CD14-positive monocyte (primary cell): Measurements from ENCODE around the gene MPHOSPH10. TPM values are rescaled to one million over a fixed set of nuclear protein-coding genes. Genes with fewer than 3 reads are reported as not detected.

ENCODE experiments used
- DNase-seq, 3 donors: peaks; one replicate each; pipeline ENCODE4 v3.0.0-alpha.2; 2011 to 2022
- H2AFZ ChIP-seq: 2 replicates; pipeline ENCODE4 v1.6.0; 2012; ENCODE audit warnings: mild to moderate bottlenecking, low read depth, low read length, inconsistent platforms; ENCODE audit not compliant: insufficient read depth, poor library complexity, severe bottlenecking
- H3K27ac ChIP-seq, 2 donors: 1 replicate in 1 of 2; 2 replicates in 1 of 2; pipeline ENCODE4 v1.5.1; 2012 to 2013; ENCODE audit warnings: low read length in 2 of 2, control low read depth in 1 of 2, inconsistent platforms in 1 of 2, low read depth in 1 of 2, mild to moderate bottlenecking in 1 of 2
- H3K27me3 ChIP-seq, 2 donors: one replicate each; pipeline versions ENCODE4 v1.6.0 to v1.6.1; 2011 to 2013; ENCODE audit warnings: low read length in 2 of 2; ENCODE audit not compliant: control insufficient read depth in 2 of 2, insufficient read depth in 2 of 2
- H3K36me3 ChIP-seq, 2 donors: replicated peaks in 1 of 2; 1 replicate in 1 of 2; 2 replicates in 1 of 2; pipeline versions ENCODE4 v1.5.1 to v1.6.1; 2012 to 2013; ENCODE audit warnings: low read length in 2 of 2, control low read depth in 1 of 2, inconsistent platforms in 1 of 2, mild to moderate bottlenecking in 1 of 2; ENCODE audit not compliant: insufficient read depth in 2 of 2, control insufficient read depth in 1 of 2
- H3K4me1 ChIP-seq, 2 donors: 1 replicate in 1 of 2; 2 replicates in 1 of 2; pipeline versions ENCODE4 v1.5.1 to v1.6.1; 2012 to 2013; ENCODE audit warnings: low read length in 2 of 2, control low read depth in 1 of 2, inconsistent platforms in 1 of 2, mild to moderate bottlenecking in 1 of 2, moderate library complexity in 1 of 2; ENCODE audit not compliant: insufficient read depth in 2 of 2, control insufficient read depth in 1 of 2
- H3K4me2 ChIP-seq: replicated peaks from 2 replicates; pipeline ENCODE3; 2012; ENCODE audit warnings: low read length, moderate library complexity, mild to moderate bottlenecking; ENCODE audit not compliant: poor library complexity, severe bottlenecking; ENCODE audit errors: extremely low read depth
- H3K4me3 ChIP-seq, 3 experiments: fragments of 200-600 bp in 1 of 3; sonication (generic) in 1 of 3; replicated peaks in 1 of 3; 1 replicate in 2 of 3; 2 replicates in 1 of 3; pipeline ENCODE4 v1.5.1; 2011 to 2013; ENCODE audit warnings: low read length in 3 of 3, mild to moderate bottlenecking in 3 of 3, control low read depth in 2 of 3, low read depth in 2 of 3, inconsistent platforms in 1 of 3, moderate library complexity in 1 of 3
- H3K79me2 ChIP-seq: 2 replicates; pipeline ENCODE4 v1.6.0; 2012; ENCODE audit warnings: mild to moderate bottlenecking, control low read depth, inconsistent platforms, low read length, moderate library complexity; ENCODE audit not compliant: insufficient read depth
- H3K9ac ChIP-seq: 2 replicates; pipeline ENCODE4 v1.6.0; 2017; ENCODE audit warnings: low read length, mild to moderate bottlenecking; ENCODE audit not compliant: insufficient read depth, poor library complexity, severe bottlenecking
- H3K9me3 ChIP-seq, 2 donors: replicated peaks in 1 of 2; 1 replicate in 1 of 2; 2 replicates in 1 of 2; pipeline versions ENCODE4 v1.5.1 to v1.6.1; 2012 to 2013; ENCODE audit warnings: low read length in 2 of 2, control low read depth in 1 of 2; ENCODE audit not compliant: control insufficient read depth in 1 of 2, insufficient read depth in 1 of 2
- H4K20me1 ChIP-seq: 2 replicates; pipeline ENCODE4 v1.6.0; 2012; ENCODE audit warnings: mild to moderate bottlenecking, low read length, control low read depth, moderate library complexity; ENCODE audit not compliant: insufficient read depth
- H3K27ac Mint-ChIP-seq, 7 donors: one replicate each; pipeline ENCODE4 v1.8.0; 2020; ENCODE audit warnings: mild to moderate bottlenecking in 7 of 7, mixed read lengths in 7 of 7, moderate library complexity in 6 of 7, inconsistent platforms in 2 of 7
- H3K27me3 Mint-ChIP-seq, 3 donors: one replicate each; pipeline ENCODE4 v1.8.0; 2021 to 2022; ENCODE audit warnings: low read depth in 3 of 3, mild to moderate bottlenecking in 3 of 3, mixed read lengths in 3 of 3, moderate library complexity in 3 of 3, inconsistent platforms in 1 of 3
- H3K36me3 Mint-ChIP-seq, 2 donors: one replicate each; pipeline ENCODE4 v1.8.0; 2020; ENCODE audit warnings: mixed read lengths in 2 of 2, inconsistent platforms in 1 of 2, mild to moderate bottlenecking in 1 of 2
- H3K4me1 Mint-ChIP-seq: one replicate; pipeline ENCODE4 v1.8.0; 2020; ENCODE audit warnings: mild to moderate bottlenecking, mixed read lengths
- H3K4me3 Mint-ChIP-seq, 2 donors: one replicate each; pipeline ENCODE4 v1.8.0; 2020; ENCODE audit warnings: mild to moderate bottlenecking in 2 of 2, mixed read lengths in 2 of 2, moderate library complexity in 1 of 2
- H3K9me3 Mint-ChIP-seq, 7 donors: one replicate each; pipeline ENCODE4 v1.8.0; 2020 to 2022; ENCODE audit warnings: mixed read lengths in 7 of 7, mild to moderate bottlenecking in 6 of 7, moderate library complexity in 6 of 7, inconsistent platforms in 2 of 7
- WGBS: methylation state at CpG from one replicate; pipeline ENCODE4 v1.1.5; 2013; ENCODE audit warnings: missing lambda C conversion rate; ENCODE audit not compliant: insufficient coverage; 5-methylcytosine and 5-hydroxymethylcytosine counted together
- intact Hi-C, 2 donors: fragments of 100-400 bp; cut with micrococcal nuclease; formaldehyde crosslinking; loops; one replicate each; pipeline versions ENCODE4 v1.15.0 to v1.15.1; 2023
- polyA plus RNA-seq, 3 donors: library from polyadenylated mRNA; depleted of rRNA in 1 of 3; unstranded in 2 of 3; stranded (reverse) in 1 of 3; fragments of 300-500 nt in 2 of 3; fragments of >200 nt in 1 of 3; fragmentation: Illumina TruSeq in 2 of 3; gene quantifications; 1 replicate in 2 of 3; 2 replicates in 1 of 3; pipeline ENCODE4 v1.2.3, GENCODE V29; 2012 to 2021
- small RNA-seq: library from RNA; depleted of rRNA; stranded (forward); fragments of <200 nt; gene quantifications from one replicate; pipeline ENCODE3, GENCODE V24; 2012; ENCODE audit warnings: low read depth; ENCODE audit not compliant: insufficient read length
- TF ChIP-seq, protein P1 (sequence below): fragments of 200-600 bp; IDR thresholded peaks from one replicate; pipeline ENCODE4 v1.8.0; 2022; ENCODE audit warnings: antibody characterized with exemption, mild to moderate bottlenecking

MPHOSPH10 gene
- polyA plus RNA-seq, 3 donors = 4.8 to 9.9 (median 5.6) TPM

DNA sequence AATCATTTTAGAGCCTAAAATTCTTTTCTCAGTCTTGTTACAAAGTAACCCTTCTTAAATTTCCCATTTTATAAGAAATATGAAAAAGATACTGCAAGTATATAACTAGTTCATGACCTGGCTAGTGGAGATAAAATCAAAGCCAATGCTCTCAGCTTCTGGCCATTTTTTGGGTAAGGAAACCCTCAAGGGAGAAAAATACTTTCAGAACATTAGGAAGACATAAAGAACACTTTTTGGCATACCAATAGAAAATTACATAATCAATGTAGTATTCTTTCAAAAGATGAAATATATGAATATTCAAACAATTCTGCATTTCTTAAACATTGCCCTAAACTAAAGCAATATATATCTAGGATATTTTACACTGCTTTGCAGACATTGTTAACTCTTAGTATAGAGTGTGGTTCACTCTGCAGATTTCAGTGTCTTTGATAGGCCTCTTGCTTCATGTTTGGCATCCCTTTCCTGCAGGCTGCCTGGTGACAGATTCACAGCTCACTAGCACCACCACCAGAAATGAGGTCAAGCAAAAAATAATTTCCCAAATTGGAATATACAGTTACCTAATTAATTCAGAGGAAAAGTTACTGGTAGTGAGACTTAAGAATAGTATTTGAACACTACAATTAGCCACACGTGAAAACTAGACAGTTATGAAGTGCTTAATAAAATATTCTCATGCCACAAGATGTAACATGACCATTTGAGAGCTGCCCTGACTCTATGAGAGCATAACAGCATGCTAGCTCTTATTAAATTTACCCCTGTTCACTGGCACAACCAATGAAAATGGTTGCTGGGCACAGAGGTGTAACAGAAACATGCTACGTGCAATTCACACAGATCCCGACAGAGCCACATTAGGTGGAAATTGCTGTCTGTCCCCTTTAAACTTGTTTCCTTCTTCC is 60.5 kb downstream of the MPHOSPH10 start:
- TF ChIP-seq, protein P1, sequence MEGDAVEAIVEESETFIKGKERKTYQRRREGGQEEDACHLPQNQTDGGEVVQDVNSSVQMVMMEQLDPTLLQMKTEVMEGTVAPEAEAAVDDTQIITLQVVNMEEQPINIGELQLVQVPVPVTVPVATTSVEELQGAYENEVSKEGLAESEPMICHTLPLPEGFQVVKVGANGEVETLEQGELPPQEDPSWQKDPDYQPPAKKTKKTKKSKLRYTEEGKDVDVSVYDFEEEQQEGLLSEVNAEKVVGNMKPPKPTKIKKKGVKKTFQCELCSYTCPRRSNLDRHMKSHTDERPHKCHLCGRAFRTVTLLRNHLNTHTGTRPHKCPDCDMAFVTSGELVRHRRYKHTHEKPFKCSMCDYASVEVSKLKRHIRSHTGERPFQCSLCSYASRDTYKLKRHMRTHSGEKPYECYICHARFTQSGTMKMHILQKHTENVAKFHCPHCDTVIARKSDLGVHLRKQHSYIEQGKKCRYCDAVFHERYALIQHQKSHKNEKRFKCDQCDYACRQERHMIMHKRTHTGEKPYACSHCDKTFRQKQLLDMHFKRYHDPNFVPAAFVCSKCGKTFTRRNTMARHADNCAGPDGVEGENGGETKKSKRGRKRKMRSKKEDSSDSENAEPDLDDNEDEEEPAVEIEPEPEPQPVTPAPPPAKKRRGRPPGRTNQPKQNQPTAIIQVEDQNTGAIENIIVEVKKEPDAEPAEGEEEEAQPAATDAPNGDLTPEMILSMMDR = no peak
- Histone ChIP-seq H3K9ac (no peak overlapping the region), H3K36me3 (no peaks in the 10 kb centered on the region), H3K9me3 (no peaks in the 10 kb centered on the region), H4K20me1 (no peaks in the 10 kb centered on the region), H3K79me2 (no peaks in the 10 kb centered on the region), H3K27ac (no peak overlapping the region), H3K4me2 (no peak overlapping the region), H2AFZ (no peak overlapping the region), H3K27me3 (no peaks in the 10 kb centered on the region), H3K4me3 (no peak overlapping the region), H3K4me1 (no peaks in the 10 kb centered on the region)
- no peaks in the 10 kb centered on the region for H3K36me3 Mint-ChIP-seq
- no peaks in the 10 kb centered on the region for H3K27me3 Mint-ChIP-seq
- peaks cover 0 to 6% (median 1%) of the 10 kb centered on the region in 7 donors for H3K9me3 Mint-ChIP-seq
- no peak for DNase-seq
- intact Hi-C loops = no loop called here
- H3K4me3 Mint-ChIP-seq = no peak overlapping the region
- peaks cover 2% of the 10 kb centered on the region for H3K4me1 Mint-ChIP-seq
- no peak overlapping the region for H3K27ac Mint-ChIP-seq
- 100% methylated on average over 2 of the region's 3 CpGs for WGBS

DNA sequence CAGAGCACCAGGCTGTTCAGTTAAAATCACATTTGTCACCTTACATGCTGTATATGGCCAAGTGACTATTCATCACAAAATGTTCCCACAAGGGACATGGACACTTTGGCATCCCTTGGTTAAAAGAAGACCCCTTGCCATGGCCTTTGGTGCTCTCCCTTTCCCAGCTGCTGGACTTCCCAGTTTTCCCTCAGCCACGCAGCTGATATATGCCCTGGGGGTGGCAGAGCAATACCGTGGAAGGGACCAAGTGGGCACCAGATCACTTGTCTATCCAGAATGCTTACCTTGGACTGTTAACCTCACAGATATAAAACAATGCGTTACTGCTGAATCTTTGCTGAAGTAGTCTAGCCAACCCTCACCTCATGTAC is 61.1 kb downstream of the MPHOSPH10 start:
- Mint-ChIP-seq H3K27me3 (no peaks in the 10 kb centered on the region), H3K4me3 (no peak overlapping the region), H3K36me3 (no peaks in the 10 kb centered on the region), H3K9me3 (peaks cover 2 to 6% (median 5%) of the 10 kb centered on the region in 7 donors), H3K4me1 (peaks cover 2% of the 10 kb centered on the region), H3K27ac (no peak overlapping the region)
- Histone ChIP-seq H2AFZ (no peak overlapping the region), H3K27ac (no peak overlapping the region), H3K4me1 (no peaks in the 10 kb centered on the region), H3K4me3 (no peak overlapping the region), H3K27me3 (no peaks in the 10 kb centered on the region), H3K4me2 (no peak overlapping the region), H3K9ac (no peak overlapping the region), H3K79me2 (no peaks in the 10 kb centered on the region), H4K20me1 (no peaks in the 10 kb centered on the region), H3K9me3 (no peaks in the 10 kb centered on the region), H3K36me3 (no peaks in the 10 kb centered on the region)
- intact Hi-C loops = no loop called here
- WGBS = 65% methylated on average over 2 of the region's 3 CpGs
- TF ChIP-seq, protein P1 = no peak
- DNase-seq = no peak

Small RNAs within 50 kb of the gene (small RNA-seq; reads per million reads assigned to genes)
- gene AC007881.1 = not detected

Other genes with a start within 250 kb of the MPHOSPH10 start
- not detected for gene VAX2, start 230.1 kb upstream of the MPHOSPH10 start, polyA plus RNA-seq
- gene ATP6V1B1, start 194.7 kb upstream of the MPHOSPH10 start, polyA plus RNA-seq = not detected
- gene ANKRD53, start 152.0 kb upstream of the MPHOSPH10 start, polyA plus RNA-seq = under 1 TPM in 1 of 3 donors, not detected in 2; 0.12 TPM
- 10 to 100 TPM; 20.1 to 32.2 (median 30.6) TPM for gene TEX261, start 135.8 kb upstream of the MPHOSPH10 start, polyA plus RNA-seq
- gene NAGK, start 62.0 kb upstream of the MPHOSPH10 start, polyA plus RNA-seq = 100 to 1,000 TPM; 546 to 789 (median 690) TPM
- gene MCEE, start 405 bp upstream of the MPHOSPH10 start, polyA plus RNA-seq = 10 to 100 TPM in 2 of 3 donors, 1 to 10 TPM in 1; 9.3 to 29.0 (median 24.7) TPM
- under 1 TPM; 0.08 to 0.20 (median 0.17) TPM for gene PAIP2B, start 96.5 kb downstream of the MPHOSPH10 start, polyA plus RNA-seq
- gene ZNF638, start 201.1 kb downstream of the MPHOSPH10 start, polyA plus RNA-seq = 10 to 100 TPM; 19.1 to 64.6 (median 22.4) TPM